ENCODE measurements around the gene DOCK1. TPM values are rescaled to one million over a fixed set of nuclear protein-coding genes. Genes with fewer than 3 reads are reported as not detected.

DOCK1 gene
- total RNA-seq, 1 donor from 2014 or later = 81.5 TPM

Other genes starting within 250 kb of the DOCK1 start
- not detected in 2 replicates for gene C10orf90, start 234.7 kb upstream of the DOCK1 start, total RNA-seq

Data from lung microvascular endothelial cell (primary cell).